DOHH2 (cell line): ENCODE measurements around the gene GRM2.

Source experiments
- H3F3A ChIP-seq: fragments of 200-600 bp; sonication (generic), shearing (Covaris generic); 2 replicates; pipeline ENCODE4 v1.6.0; 2016; ENCODE audit warnings: antibody characterized with exemption, mild to moderate bottlenecking; ENCODE audit not compliant: control insufficient read depth, insufficient read depth
- H3K27ac ChIP-seq: fragments of 200-600 bp; sonication (generic); 2 replicates; pipeline ENCODE4 v1.5.1; 2014; ENCODE audit warnings: low read depth, mild to moderate bottlenecking, low read length, moderate library complexity
- H3K27me3 ChIP-seq: fragments of 200-600 bp; sonication (generic); 2 replicates; pipeline ENCODE4 v1.6.1; 2014; ENCODE audit warnings: mild to moderate bottlenecking, low read length, mixed read lengths; ENCODE audit not compliant: control insufficient read depth
- H3K36me3 ChIP-seq: fragments of 200-600 bp; sonication (generic); 2 replicates; pipeline ENCODE4 v1.6.1; 2014; ENCODE audit warnings: mild to moderate bottlenecking, low read length, moderate library complexity, mixed read lengths; ENCODE audit not compliant: control insufficient read depth
- H3K4me1 ChIP-seq: fragments of 200-600 bp; sonication (generic); 2 replicates; pipeline ENCODE4 v1.6.1; 2014; ENCODE audit warnings: mild to moderate bottlenecking, low read length, mixed read lengths; ENCODE audit not compliant: control insufficient read depth
- H3K4me2 ChIP-seq: fragments of 200-600 bp; sonication (generic); 2 replicates; pipeline ENCODE4 v1.6.0; 2014; ENCODE audit warnings: mild to moderate bottlenecking, low read length, moderate library complexity
- H3K4me3 ChIP-seq: fragments of 200-600 bp; sonication (generic); 2 replicates; pipeline ENCODE4 v1.5.1; 2014; ENCODE audit warnings: mild to moderate bottlenecking, low read length, mixed read lengths
- H3K79me2 ChIP-seq: fragments of 200-600 bp; sonication (generic); 2 replicates; pipeline ENCODE4 v1.6.1; 2014; ENCODE audit warnings: mild to moderate bottlenecking, low read length, mixed read lengths; ENCODE audit not compliant: control insufficient read depth
- H3K9me2 ChIP-seq: fragments of 200-600 bp; sonication (generic); replicated peaks from 2 replicates; pipeline ENCODE4 v1.6.1; 2014; ENCODE audit warnings: mild to moderate bottlenecking, low read length, mixed read lengths; ENCODE audit not compliant: control insufficient read depth
- H3K9me3 ChIP-seq: fragments of 200-600 bp; sonication (generic); 2 replicates; pipeline ENCODE4 v1.6.1; 2014; ENCODE audit warnings: antibody characterized with exemption, low read length, mixed read lengths; ENCODE audit not compliant: control insufficient read depth, insufficient read depth
- H4K20me1 ChIP-seq: fragments of 200-600 bp; sonication (generic); 2 replicates; pipeline ENCODE4 v1.6.0; 2014; ENCODE audit warnings: low read depth, mild to moderate bottlenecking, antibody characterized with exemption, low read length, moderate library complexity; ENCODE audit not compliant: control insufficient read depth, insufficient read depth
- CTCF ChIP-seq: fragments of 200-600 bp; sonication (generic); IDR thresholded peaks from one replicate; pipeline ENCODE4 v1.5.1; 2014; ENCODE audit warnings: antibody characterized with exemption, mild to moderate bottlenecking, low read depth, low read length; ENCODE audit not compliant: poor library complexity, severe bottlenecking
- EZH2phosphoT487 ChIP-seq: fragments of 200-600 bp; sonication (generic); IDR thresholded peaks from 2 replicates; pipeline ENCODE4 v1.6.1; 2017; ENCODE audit warnings: borderline replicate concordance, mild to moderate bottlenecking, antibody characterized with exemption, low read length, moderate library complexity, mixed read lengths

Gene GRM2

GRCh38 chr3:51670053-51670822 is 36.6 kb upstream of the GRM2 start:
- H3K79me2 ChIP-seq = peaks cover 39% of the 10 kb centered on the region
- H3K4me1 ChIP-seq = peaks cover 43% of the 10 kb centered on the region
- H3K36me3 ChIP-seq = peaks cover 24% of the 10 kb centered on the region
- no peaks in the 10 kb centered on the region; the same call in 1 of the 2 replicates for H3F3A ChIP-seq
- H3K9me3 ChIP-seq = no peaks in the 10 kb centered on the region
- no peaks in the 10 kb centered on the region for H3K27me3 ChIP-seq
- H3K4me3 ChIP-seq = peak overlapping the region; percentile 98
- H3K9me2 ChIP-seq = no peaks in the 10 kb centered on the region
- H3K4me2 ChIP-seq = peak overlapping the region; percentile 82
- H3K27ac ChIP-seq = no peak overlapping the region
- TF ChIP-seq CTCF = no peak
- no peak for TF ChIP-seq EZH2phosphoT487
- H4K20me1 ChIP-seq = no peaks in the 10 kb centered on the region; the same call in 1 of the 2 replicates

- Histone ChIP-seq H3K27ac (peak within 1 kb of the TSS; percentile 86), H3K36me3 (peaks cover 33% of the 10 kb centered on the region), H3K9me2 (no peaks in the 10 kb centered on the region), H3K79me2 (peaks cover 47% of the 10 kb centered on the region), H3K27me3 (no peaks in the 10 kb centered on the region), H4K20me1 (no peaks in the 10 kb centered on the region; the same call in 1 of the 2 replicates), H3K4me1 (peaks cover 44% of the 10 kb centered on the region), H3K4me3 (peak within 1 kb of the TSS; percentile 98), H3K9me3 (no peaks in the 10 kb centered on the region), H3F3A (no peaks in the 10 kb centered on the region; the same call in 1 of the 2 replicates), H3K4me2 (peak within 1 kb of the TSS; percentile 82)
- no peak for TF ChIP-seq CTCF
- TF ChIP-seq EZH2phosphoT487 = no peak
Measured at GRCh38 chr3:51670823-51671733, 35.8 kb upstream of the GRM2 start, which contains the start of gene TEX264. Gene TEX264 (plus strand): TSS chr3:51671252. CDS start chr3:51674305, 3,053 bp downstream.

GRCh38 chr3:51671734-51672475 is 35.0 kb upstream of the GRM2 start:
- Histone ChIP-seq H3K9me2 (no peaks in the 10 kb centered on the region), H4K20me1 (no peaks in the 10 kb centered on the region; the same call in 1 of the 2 replicates), H3K27me3 (no peaks in the 10 kb centered on the region), H3K27ac (peak overlapping the region; percentile 86), H3K4me1 (peaks cover 44% of the 10 kb centered on the region), H3K9me3 (no peaks in the 10 kb centered on the region), H3K79me2 (peaks cover 52% of the 10 kb centered on the region), H3F3A (no peaks in the 10 kb centered on the region; the same call in 1 of the 2 replicates), H3K4me3 (peak overlapping the region; percentile 98), H3K4me2 (peak overlapping the region; percentile 82), H3K36me3 (peaks cover 40% of the 10 kb centered on the region)
- TF ChIP-seq EZH2phosphoT487 (no peak), CTCF (no peak)
